Dendritic cell treated with granulocyte-macrophage colony-stimulating factor and Interleukin-4, amounts not matched to agents 40 ng/mL and 50 ng/mL, for 4 days (primary cell): ENCODE measurements around the gene EVX2.

Experiments
- H3K27ac Mint-ChIP-seq: one replicate; pipeline ENCODE4 v1.8.0; 2022; ENCODE audit warnings: mild to moderate bottlenecking, mixed read lengths
- H3K27me3 Mint-ChIP-seq: one replicate; pipeline ENCODE4 v1.8.0; 2022; ENCODE audit warnings: mild to moderate bottlenecking, mixed read lengths
- H3K36me3 Mint-ChIP-seq: one replicate; pipeline ENCODE4 v1.8.0; 2022; ENCODE audit warnings: low read depth, mixed read lengths
- H3K4me1 Mint-ChIP-seq: one replicate; pipeline ENCODE4 v1.8.0; 2022; ENCODE audit warnings: low read depth, mixed read lengths
- H3K4me3 Mint-ChIP-seq: one replicate; pipeline ENCODE4 v1.8.0; 2022; ENCODE audit warnings: mild to moderate bottlenecking, moderate library complexity, mixed read lengths
- H3K9me3 Mint-ChIP-seq: one replicate; pipeline ENCODE4 v1.8.0; 2022; ENCODE audit warnings: mixed read lengths
- intact Hi-C: fragments of 100-400 bp; cut with micrococcal nuclease; formaldehyde crosslinking; loops from one replicate; pipeline ENCODE4 v1.15.0; 2022

The EVX2 gene

DNA sequence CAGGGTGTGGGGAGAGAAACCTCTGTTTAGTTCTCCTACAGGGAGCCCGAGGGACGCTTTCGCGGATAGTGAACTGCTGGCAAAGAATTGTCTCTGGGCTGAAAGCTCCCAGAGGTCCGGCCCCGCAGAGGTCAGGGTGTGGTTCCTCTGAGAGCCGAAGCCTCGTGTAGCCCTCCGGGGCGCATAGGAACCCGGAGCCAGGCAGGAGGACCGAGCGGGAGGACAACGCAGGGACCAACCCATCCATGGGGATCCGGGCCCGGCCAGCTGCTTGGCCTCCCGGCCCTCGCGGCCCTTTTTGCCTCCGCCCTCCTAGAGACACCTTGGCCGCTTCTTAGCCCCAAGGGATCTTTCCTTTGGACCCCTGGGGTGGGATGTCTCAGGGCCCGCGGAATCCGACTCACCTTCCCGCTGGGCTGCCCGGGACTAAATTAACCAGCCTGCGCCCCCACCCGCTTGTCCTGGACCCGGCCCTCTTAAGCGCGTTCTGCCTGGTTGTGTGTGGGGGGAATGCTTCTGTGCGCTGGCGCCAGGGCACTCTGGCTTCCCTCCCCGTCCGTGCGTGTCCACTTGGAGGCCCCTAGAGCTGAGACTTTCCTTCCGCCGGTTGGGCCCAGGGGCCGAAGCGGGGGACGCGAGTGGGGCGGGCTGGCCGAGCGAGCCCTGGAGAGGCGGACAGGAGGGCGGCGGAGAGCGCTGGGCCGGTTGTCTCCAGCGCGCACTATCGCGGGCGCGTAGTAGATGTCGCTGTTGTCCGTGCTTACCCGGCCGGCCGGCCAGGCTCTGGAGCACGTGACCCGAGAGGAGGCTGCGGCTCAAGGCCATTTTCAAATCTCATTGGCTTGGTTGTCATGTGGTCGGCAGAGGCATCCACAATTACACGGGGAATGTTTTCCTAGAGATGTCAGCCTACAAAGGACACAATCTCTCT lies 32.4 kb upstream of the EVX2 start, which contains the start of gene HOXD10:
Gene HOXD10 (plus strand): TSS at position 896 of the 931 bp plus-strand sequence. CDS start 56 bp downstream, outside the sequence.
- Mint-ChIP-seq H3K36me3 (no peaks in the 10 kb centered on the region), H3K27me3 (peaks cover 96% of the 10 kb centered on the region), H3K27ac (no peak within 1 kb of the TSS), H3K4me1 (peaks cover 12% of the 10 kb centered on the region), H3K9me3 (no peaks in the 10 kb centered on the region), H3K4me3 (no peak within 1 kb of the TSS)
- intact Hi-C loops: no loop called here

DNA sequence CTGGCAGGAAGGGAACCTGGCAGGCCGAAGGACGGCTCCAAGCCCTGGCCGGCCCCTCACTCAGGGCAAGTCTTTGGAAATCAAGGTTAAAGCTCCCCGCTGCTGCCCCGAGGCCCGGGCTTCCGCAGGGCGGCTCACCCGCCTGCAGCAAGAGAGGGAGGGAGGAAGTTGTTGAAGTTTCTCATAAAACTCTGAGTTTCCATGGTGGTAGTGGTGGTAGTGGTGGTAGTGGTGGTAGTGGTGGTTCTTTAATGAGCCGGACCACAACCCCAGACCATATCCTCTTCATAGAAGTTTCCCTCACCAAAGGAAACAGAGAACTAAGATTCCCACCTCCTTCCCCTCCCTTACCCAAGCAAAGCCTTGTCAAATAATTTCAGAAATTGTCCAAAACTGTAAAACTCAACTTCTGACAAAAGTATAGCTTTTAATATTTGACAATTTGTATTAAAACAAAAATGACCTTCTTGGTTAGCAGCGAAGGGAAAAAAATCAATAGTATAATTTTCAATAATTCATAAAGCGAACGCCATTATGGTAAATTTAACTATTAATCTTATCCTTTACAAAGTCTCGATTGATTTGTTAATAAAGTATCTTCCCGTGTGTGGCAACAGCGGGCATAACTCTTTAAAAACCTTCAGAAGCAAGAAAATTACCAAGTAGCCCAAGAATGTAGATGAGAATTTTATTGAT lies 31.3 kb upstream of the EVX2 start:
- H3K27ac Mint-ChIP-seq: no peak overlapping the region
- H3K4me1 Mint-ChIP-seq: peaks cover 14% of the 10 kb centered on the region
- H3K4me3 Mint-ChIP-seq: no peak overlapping the region
- H3K9me3 Mint-ChIP-seq: no peaks in the 10 kb centered on the region
- intact Hi-C loops: no loop called here
- H3K36me3 Mint-ChIP-seq: no peaks in the 10 kb centered on the region
- H3K27me3 Mint-ChIP-seq: peaks cover 94% of the 10 kb centered on the region

DNA sequence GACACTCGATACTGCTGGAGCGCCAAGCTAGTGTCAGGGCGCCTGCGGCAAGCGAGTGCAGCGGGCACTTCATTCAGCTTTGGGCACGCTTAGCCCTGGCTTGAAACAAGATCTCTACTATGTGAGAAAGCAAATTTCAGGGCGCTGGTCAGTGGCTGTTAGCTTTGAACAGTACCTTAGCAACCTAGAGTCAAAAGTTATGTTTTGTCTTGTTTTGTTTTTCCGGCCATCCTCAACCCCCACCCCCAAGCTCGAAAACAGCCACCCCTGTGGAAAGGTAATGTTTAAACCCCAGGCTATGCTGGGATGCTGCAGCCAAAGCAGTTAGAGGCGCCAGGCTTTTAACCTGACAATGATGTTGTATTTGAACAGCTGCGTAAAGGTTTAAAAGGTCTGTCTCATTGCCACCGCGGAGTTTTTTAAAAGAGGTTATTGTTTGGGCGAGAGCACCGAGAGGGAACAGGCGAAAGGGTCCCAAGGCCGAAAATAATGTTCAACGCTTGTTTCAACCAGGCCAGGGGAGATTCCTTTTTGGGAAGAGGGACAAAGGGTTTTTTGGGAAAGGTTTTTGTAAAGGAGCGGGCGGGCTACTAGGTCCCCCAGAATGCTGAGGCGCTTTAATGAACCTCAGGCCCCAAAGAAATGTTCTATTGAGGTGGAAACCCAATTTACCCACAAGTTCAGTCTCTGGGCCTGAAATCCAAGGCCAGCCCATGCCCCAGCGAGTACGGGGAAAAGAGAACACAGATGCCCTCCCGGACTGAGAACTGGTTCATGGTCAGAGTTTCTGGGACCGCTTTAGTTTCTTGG lies 30.6 kb upstream of the EVX2 start:
- Mint-ChIP-seq H3K27me3 (peaks cover 94% of the 10 kb centered on the region), H3K27ac (no peak overlapping the region), H3K4me1 (peaks cover 14% of the 10 kb centered on the region), H3K9me3 (no peaks in the 10 kb centered on the region), H3K36me3 (no peaks in the 10 kb centered on the region), H3K4me3 (no peak overlapping the region)
- intact Hi-C loops: no loop called here

DNA sequence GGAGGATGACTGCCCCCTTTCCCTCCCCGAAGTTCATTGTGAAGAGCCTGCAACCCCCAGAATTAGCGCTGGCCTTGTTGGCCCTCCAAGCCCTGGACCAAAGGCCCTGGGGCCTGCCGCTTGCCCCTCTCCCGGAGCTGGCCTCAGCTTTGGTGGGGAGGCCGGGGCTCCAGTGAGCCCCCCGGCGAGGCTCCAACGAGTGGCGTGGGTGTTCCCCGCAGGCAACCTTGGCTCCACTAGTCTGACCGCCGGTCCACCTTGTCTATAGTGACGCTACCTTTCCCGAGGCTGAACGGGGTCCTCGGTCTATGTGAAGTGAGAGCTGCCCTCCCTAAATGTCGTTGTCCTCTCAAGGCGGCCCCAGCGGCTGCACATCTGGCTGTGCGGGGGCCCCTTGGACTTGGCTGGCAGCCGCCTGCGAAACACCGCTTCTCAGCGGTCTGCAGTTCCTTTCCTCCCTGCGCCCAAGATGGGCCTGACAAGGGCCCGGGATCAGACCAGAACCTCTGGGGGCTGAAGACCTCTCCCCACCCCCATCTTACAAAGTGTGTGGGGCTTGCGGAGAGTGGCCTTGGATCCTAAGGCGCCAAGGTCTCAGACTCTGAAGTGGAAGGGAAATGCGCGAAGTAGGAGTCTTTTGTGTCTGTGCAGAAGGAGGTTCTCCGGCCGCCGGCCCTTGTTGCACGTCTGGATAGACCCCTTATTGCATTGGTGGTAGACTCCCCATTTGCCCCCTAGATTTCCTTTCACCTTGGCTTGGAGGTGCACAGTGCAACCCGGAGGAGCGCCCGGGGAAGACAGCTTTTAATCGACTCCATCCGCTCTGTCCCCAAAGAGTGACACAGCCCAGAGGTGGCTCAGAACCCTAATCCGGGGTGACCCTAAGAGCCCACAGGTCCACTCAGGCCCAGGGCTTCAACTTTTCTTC lies 28.9 kb upstream of the EVX2 start:
- Mint-ChIP-seq H3K4me3 (no peak overlapping the region), H3K36me3 (no peaks in the 10 kb centered on the region), H3K27ac (no peak overlapping the region), H3K4me1 (peaks cover 5% of the 10 kb centered on the region), H3K9me3 (no peaks in the 10 kb centered on the region), H3K27me3 (peaks cover 89% of the 10 kb centered on the region)
- intact Hi-C loops: no loop called here

DNA sequence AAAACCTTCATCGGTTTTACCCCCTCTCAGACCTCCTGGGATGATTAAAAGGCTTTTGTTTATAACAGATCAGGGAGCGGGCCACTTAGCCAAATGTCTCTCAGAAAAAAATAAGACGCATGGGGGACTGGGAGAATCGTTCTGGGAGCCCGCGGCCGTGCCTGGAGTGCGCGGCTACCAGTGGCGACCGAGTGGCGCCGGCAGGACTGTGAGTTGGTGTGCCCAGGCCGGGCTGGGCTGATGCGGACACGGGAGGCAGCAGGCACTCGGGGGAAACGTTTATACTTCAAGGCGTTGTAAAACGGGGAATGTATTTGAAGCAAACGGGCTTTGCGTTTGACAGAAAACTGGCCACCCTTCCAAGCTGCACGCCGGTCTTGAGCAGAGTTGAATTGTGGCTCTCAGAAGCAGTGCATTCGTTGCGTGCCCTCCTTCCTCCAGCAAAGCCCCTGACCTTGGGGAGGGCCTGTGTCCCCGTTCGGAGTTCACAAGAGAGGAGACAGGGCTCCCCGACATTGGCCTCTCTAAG lies 28.1 kb upstream of the EVX2 start:
- H3K4me3 Mint-ChIP-seq: no peak overlapping the region
- no peaks in the 10 kb centered on the region for H3K9me3 Mint-ChIP-seq
- peaks cover 87% of the 10 kb centered on the region for H3K27me3 Mint-ChIP-seq
- no peak overlapping the region for H3K27ac Mint-ChIP-seq
- H3K36me3 Mint-ChIP-seq: no peaks in the 10 kb centered on the region
- H3K4me1 Mint-ChIP-seq: peaks cover 9% of the 10 kb centered on the region
- intact Hi-C loops: no loop called here

DNA sequence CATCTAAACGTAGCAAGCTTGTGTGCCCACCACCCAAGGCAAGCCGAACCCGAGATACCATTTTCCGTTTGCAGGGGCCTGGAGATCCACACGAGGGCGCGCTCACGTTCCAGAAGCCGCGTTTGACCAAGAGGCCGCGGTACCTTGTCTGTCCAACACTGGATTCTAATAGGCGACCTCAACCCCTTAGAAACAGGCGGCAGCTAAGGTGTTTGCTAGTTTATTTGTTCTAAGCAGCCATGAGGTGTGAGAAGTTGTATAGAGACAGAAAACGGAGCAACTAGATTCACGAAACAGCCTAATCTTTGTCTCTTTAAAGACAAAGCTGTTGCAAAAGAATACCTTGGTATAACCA lies 27.5 kb upstream of the EVX2 start:
- intact Hi-C loops: no loop called here
- Mint-ChIP-seq H3K36me3 (no peaks in the 10 kb centered on the region), H3K27me3 (peaks cover 84% of the 10 kb centered on the region), H3K4me1 (peaks cover 11% of the 10 kb centered on the region), H3K4me3 (no peak overlapping the region), H3K27ac (no peak overlapping the region), H3K9me3 (no peaks in the 10 kb centered on the region)

DNA sequence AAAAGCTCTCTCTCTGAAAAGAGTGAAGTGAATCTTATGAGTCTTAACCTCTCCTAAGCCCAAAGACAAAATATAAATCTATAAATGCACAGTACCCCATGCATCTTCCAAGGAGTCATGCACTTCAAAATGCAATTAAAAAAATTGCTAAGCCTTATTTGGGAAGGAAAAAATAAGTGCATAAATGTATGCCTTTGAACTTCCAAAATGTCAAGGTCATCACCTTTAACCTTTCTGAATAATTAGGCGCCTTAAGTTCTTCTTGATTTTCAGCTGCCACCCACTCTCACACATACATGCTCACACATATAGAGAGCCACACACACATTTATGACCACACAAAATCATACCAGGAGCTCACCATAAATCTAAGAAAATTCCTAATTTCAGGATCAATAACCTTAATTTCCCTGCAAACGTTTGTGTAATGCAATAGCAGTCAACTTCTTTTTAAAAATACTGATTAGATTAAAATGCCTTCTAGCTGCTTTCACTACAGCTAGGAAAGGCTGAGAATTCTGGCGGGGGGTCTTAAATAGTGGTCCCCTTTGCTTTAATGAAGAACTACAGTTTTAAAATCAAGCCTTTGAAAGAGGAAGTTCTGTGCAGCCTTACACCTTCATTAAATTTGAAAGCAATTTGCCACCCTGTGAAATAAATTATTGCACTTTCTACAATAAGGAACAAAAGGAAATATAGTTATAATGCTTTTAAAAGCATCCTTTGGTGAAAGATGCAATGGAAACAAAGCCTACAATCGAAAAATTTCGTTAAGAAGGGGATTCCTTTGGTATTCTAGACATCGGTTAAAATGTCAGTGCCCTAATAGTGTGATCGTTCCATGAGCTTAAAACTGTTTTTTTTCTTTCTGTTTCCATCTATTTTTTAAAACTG lies 26.9 kb upstream of the EVX2 start:
- no peak overlapping the region for H3K27ac Mint-ChIP-seq
- H3K4me1 Mint-ChIP-seq: peaks cover 16% of the 10 kb centered on the region
- H3K9me3 Mint-ChIP-seq: no peaks in the 10 kb centered on the region
- no peaks in the 10 kb centered on the region for H3K36me3 Mint-ChIP-seq
- intact Hi-C loops: no loop called here
- peaks cover 84% of the 10 kb centered on the region for H3K27me3 Mint-ChIP-seq
- H3K4me3 Mint-ChIP-seq: no peak overlapping the region

DNA sequence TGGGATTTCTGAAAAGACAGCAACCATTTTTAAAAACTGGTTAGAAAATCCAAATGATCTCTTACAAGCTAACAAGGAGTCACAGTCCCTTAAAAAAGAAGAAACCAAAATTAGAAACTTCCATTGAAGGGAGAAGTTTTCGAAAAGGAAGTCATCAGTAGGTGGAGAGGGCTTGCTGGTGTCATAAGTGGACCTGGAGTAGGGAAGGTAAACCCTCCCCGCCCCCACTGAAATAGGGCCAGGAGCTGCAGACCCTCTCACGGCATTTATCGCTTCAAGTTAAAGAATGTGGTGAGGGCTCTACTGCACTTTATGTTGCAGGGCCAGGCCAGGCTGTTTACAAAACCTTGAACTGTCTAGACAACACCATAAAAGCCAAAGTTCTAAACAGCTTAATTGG lies 26.2 kb upstream of the EVX2 start:
- no peaks in the 10 kb centered on the region for H3K9me3 Mint-ChIP-seq
- H3K27me3 Mint-ChIP-seq: peaks cover 86% of the 10 kb centered on the region
- peaks cover 23% of the 10 kb centered on the region for H3K4me1 Mint-ChIP-seq
- no peak overlapping the region for H3K4me3 Mint-ChIP-seq
- intact Hi-C loops: no loop called here
- no peaks in the 10 kb centered on the region for H3K36me3 Mint-ChIP-seq
- H3K27ac Mint-ChIP-seq: no peak overlapping the region

DNA sequence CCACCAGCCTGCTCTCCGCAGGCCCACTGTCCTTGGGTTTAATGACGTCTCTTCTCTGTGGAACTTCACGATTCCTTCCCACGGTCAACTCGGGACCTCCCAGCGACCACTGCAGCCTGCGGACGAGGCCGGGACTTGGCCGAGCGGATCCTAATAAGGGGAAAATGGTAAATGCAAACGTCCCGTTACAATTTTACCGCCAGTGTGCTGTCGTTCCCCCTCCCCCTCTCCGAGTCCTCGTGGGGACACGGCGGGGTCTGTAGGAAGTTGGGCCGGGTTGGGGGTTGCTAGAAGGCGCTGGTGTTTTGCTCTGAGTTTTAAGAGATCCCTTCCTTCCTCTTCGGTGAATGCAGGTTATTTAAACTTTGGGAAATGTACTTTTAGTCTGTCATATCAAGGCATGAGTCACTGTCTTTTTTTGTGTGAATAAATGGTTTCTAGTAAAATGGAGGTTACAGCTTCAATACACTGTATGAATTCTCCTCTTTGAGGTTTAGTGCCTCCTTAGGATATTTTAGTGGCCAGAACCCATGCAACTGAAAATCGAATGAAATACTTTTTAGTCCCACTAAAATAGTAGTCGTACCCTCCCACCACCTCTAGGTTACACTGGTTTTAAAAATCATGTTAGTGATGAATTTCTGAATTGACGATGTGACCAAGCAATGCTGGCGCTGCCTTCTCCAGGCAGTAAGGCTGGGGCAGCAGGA lies 25.6 kb upstream of the EVX2 start:
- intact Hi-C loops: no loop called here
- no peak overlapping the region for H3K27ac Mint-ChIP-seq
- peaks cover 86% of the 10 kb centered on the region for H3K27me3 Mint-ChIP-seq
- peaks cover 29% of the 10 kb centered on the region for H3K4me1 Mint-ChIP-seq
- H3K36me3 Mint-ChIP-seq: no peaks in the 10 kb centered on the region
- no peaks in the 10 kb centered on the region for H3K9me3 Mint-ChIP-seq
- no peak overlapping the region for H3K4me3 Mint-ChIP-seq

DNA sequence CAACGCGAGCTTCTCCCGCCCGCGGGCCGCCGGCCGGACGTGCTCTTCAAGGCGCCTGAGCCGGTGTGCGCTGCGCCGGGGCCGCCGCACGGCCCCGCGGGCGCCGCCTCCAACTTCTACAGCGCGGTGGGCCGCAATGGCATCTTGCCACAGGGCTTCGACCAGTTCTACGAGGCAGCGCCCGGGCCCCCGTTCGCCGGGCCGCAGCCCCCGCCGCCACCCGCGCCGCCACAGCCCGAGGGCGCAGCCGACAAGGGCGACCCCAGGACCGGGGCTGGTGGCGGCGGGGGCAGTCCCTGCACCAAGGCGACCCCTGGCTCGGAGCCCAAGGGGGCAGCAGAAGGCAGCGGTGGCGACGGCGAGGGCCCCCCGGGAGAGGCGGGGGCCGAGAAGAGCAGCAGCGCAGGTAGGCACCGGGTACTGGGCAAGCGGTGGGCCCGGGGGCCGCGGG lies 24.0 kb upstream of the EVX2 start:
- Mint-ChIP-seq H3K27ac (no peak overlapping the region), H3K9me3 (no peaks in the 10 kb centered on the region), H3K36me3 (no peaks in the 10 kb centered on the region), H3K27me3 (peaks cover 84% of the 10 kb centered on the region), H3K4me3 (no peak overlapping the region), H3K4me1 (peaks cover 31% of the 10 kb centered on the region)
- intact Hi-C loops: no loop called here

DNA sequence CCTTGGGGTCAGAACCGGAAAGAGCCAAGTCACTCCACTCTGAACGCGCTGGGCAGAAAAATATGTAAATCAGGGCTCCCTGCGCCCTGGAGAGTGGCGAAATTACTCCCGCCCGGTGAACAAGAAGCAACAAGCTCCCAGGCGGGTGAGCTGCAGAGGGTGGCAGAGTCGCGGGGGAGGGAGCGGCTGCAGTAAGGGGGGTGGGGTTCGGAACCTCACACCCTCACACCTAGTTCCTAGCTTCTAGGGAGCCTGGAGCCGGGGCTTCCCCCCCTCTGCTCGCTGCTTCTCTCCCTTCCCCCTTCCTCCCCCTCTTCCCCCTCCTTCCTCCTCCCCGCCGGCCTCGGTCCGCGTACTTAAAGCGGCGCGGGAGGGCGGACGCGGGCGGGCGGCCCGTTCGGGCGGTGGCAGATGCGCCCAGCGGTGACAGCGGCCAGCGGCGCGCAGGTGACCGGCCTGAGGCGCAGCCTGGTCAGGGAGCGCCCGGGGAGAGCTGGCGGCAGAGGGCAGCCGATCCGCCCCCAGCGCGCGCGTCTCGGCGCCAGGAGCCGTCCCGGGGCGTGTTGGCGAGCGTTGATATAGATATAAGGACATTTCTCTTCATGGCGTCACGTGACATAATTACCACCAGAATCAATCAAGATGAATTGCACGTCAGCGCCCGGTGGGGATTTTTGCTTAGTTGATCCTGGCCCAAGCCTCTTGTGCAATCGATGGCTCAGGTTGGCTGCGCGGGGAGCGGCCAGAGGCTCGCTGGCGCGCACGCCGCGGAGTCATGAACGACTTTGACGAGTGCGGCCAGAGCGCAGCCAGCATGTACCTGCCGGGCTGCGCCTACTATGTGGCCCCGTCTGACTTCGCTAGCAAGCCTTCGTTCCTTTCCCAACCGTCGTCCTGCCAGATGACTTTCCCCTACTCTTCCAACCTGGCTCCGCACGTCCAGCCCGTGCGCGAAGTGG lies 23.1 kb upstream of the EVX2 start, which contains the start of gene HOXD11:
Gene HOXD11 (plus strand): TSS at position 700 of the 959 bp plus-strand sequence. CDS start 76 bp downstream, at position 776.
- Mint-ChIP-seq H3K27ac (no peak within 1 kb of the TSS), H3K27me3 (peaks cover 84% of the 10 kb centered on the region), H3K4me1 (peaks cover 31% of the 10 kb centered on the region), H3K36me3 (no peaks in the 10 kb centered on the region), H3K9me3 (no peaks in the 10 kb centered on the region), H3K4me3 (peak within 1 kb of the TSS; percentile 13)
- intact Hi-C loops: no loop called here
